ENCODE results near the gene PLXNC1.

GRCh38 chr12:94255428-94255827, 107.1 kb downstream of the PLXNC1 start:
- TF ChIP-seq YY1 (IDR thresholded peaks at IDR 0.05; ENCODE audit: low read depth) = no peak
- TF ChIP-seq POLR2AphosphoS5 (IDR thresholded peaks at IDR 0.05; ENCODE audit: low read depth, low read length) = no peak
- TF ChIP-seq CTCF (IDR thresholded peaks at IDR 0.05) = no peak
- no peak for TF ChIP-seq RCOR1 (IDR thresholded peaks at IDR 0.05; ENCODE audit: low read length)
- no peak for TF ChIP-seq REST (IDR thresholded peaks at IDR 0.05; ENCODE audit: low read depth, low read length)
- no peak for TF ChIP-seq MEF2A (IDR thresholded peaks at IDR 0.05; ENCODE audit: borderline replicate concordance, low read depth)

Data from SK-N-SH (cell line).